ENCODE measurements around the gene SCAMP5.

SCAMP5 gene

GRCh38 chr15:74995182-74995778, at the start of gene SCAMP5:
TSS of gene SCAMP5 (plus strand) at chr15:74995563. CDS start at chr15:75011840, 16,277 bp downstream.
- peak; percentile 58 for DNase-seq

GRCh38 chr15:74950078-74950908, 45.1 kb upstream of the SCAMP5 start:
- peak; percentile 31 for DNase-seq

- no peak for DNase-seq
Measured at GRCh38 chr15:74951006-74951405, 44.4 kb upstream of the SCAMP5 start.

- DNase-seq = no peak
Measured at GRCh38 chr15:74954515-74954914, 40.8 kb upstream of the SCAMP5 start.

- no peak for DNase-seq
Measured at GRCh38 chr15:74955017-74955416, 40.3 kb upstream of the SCAMP5 start.

- DNase-seq = no peak
Measured at GRCh38 chr15:74955796-74956647, 39.3 kb upstream of the SCAMP5 start.

- peak; percentile 34 for DNase-seq
Measured at GRCh38 chr15:74956648-74957475, 38.5 kb upstream of the SCAMP5 start, which contains the start of gene RPP25. TSS of gene RPP25 (minus strand) at chr15:74956772. CDS start at chr15:74956583, 189 bp downstream.

- DNase-seq = no peak
Measured at GRCh38 chr15:74957476-74958035, 37.8 kb upstream of the SCAMP5 start.

GRCh38 chr15:74958320-74958907, 36.9 kb upstream of the SCAMP5 start:
- no peak for DNase-seq

- no peak for DNase-seq
Measured at GRCh38 chr15:74958908-74959585, 36.3 kb upstream of the SCAMP5 start.

GRCh38 chr15:74959586-74959939, 35.8 kb upstream of the SCAMP5 start:
- no peak for DNase-seq

- DNase-seq = no peak
Measured at GRCh38 chr15:74960286-74960685, 35.1 kb upstream of the SCAMP5 start.

- DNase-seq = no peak
Measured at GRCh38 chr15:74960995-74961588, 34.3 kb upstream of the SCAMP5 start.

GRCh38 chr15:74961616-74962015, 33.7 kb upstream of the SCAMP5 start:
- DNase-seq = no peak

GRCh38 chr15:74962219-74962618, 33.1 kb upstream of the SCAMP5 start:
- no peak for DNase-seq

GRCh38 chr15:74962671-74963070, 32.7 kb upstream of the SCAMP5 start:
- DNase-seq = no peak

- DNase-seq = no peak
Measured at GRCh38 chr15:74963213-74963612, 32.1 kb upstream of the SCAMP5 start.

- DNase-seq = no peak
Measured at GRCh38 chr15:74964794-74965193, 30.6 kb upstream of the SCAMP5 start.

- no peak for DNase-seq
Measured at GRCh38 chr15:74967670-74968069, 27.7 kb upstream of the SCAMP5 start.

- DNase-seq = no peak
Measured at GRCh38 chr15:74976159-74976558, 19.2 kb upstream of the SCAMP5 start.

GRCh38 chr15:74977599-74977998, 17.8 kb upstream of the SCAMP5 start:
- DNase-seq = no peak

All from NCI-H748 treated with DMSO at 0.1 percent for 48 hours (cell line).